NB4 (cell line): Measurements from ENCODE around the gene CTIF.

Experiments used
- DNase-seq: peaks from one replicate; pipeline ENCODE4 v3.0.0; 2010; ENCODE audit warnings: low read depth
- H3K4me3 ChIP-seq: one replicate; pipeline ENCODE4 v1.5.1; 2011; ENCODE audit warnings: mild to moderate bottlenecking, low read depth, low read length, moderate library complexity
- CTCF ChIP-seq: IDR thresholded peaks from one replicate; pipeline ENCODE4 v1.5.1; 2012; ENCODE audit warnings: low read depth, low read length
- MAX ChIP-seq: IDR thresholded peaks from 2 replicates; pipeline ENCODE4 v1.6.1; 2011; ENCODE audit warnings: low read depth, low read length
- MYC ChIP-seq: IDR thresholded peaks from 2 replicates; pipeline ENCODE4 v1.6.1; 2011; ENCODE audit warnings: low read depth, low read length
- POLR2A ChIP-seq: IDR thresholded peaks from 2 replicates; pipeline ENCODE4 v1.6.1; 2011; ENCODE audit warnings: mild to moderate bottlenecking; ENCODE audit not compliant: insufficient read length; ENCODE audit errors: extremely low read depth

CTIF gene

GRCh38 chr18:48804856-48805610 is 266.2 kb downstream of the CTIF start:
- H3K4me3 ChIP-seq: no peak overlapping the region
- TF ChIP-seq MAX (no peak), CTCF (no peak)
- DNase-seq: no peak

GRCh38 chr18:48805826-48806535 is 267.1 kb downstream of the CTIF start:
- DNase-seq: no peak
- no peak for TF ChIP-seq CTCF
- no peak for TF ChIP-seq MYC

GRCh38 chr18:48806551-48807261 is 267.9 kb downstream of the CTIF start:
- no peak for DNase-seq
- TF ChIP-seq MAX: no peak
- TF ChIP-seq CTCF: no peak
- no peak for TF ChIP-seq POLR2A
- no peak for TF ChIP-seq MYC

More at GRCh38 chr18:48805826-48806535, 267.1 kb downstream of the CTIF start:
- no peak overlapping the region for H3K4me3 ChIP-seq

GRCh38 chr18:48808476-48808875 is 269.6 kb downstream of the CTIF start:
- no peak for DNase-seq
- TF ChIP-seq CTCF: no peak
- no peak for TF ChIP-seq POLR2A
- no peak for TF ChIP-seq MYC
- TF ChIP-seq MAX: no peak
- no peak overlapping the region for H3K4me3 ChIP-seq

More at GRCh38 chr18:48806551-48807261, 267.9 kb downstream of the CTIF start:
- no peak overlapping the region for H3K4me3 ChIP-seq

GRCh38 chr18:48809365-48809764 is 270.5 kb downstream of the CTIF start:
- TF ChIP-seq MAX (no peak), POLR2A (no peak)
- no peak overlapping the region for H3K4me3 ChIP-seq
- no peak for DNase-seq

- TF ChIP-seq MYC (no peak), POLR2A (no peak), MAX (no peak), CTCF (no peak)
- DNase-seq: no peak
Measured at GRCh38 chr18:48810805-48811204, 272.0 kb downstream of the CTIF start.

More at GRCh38 chr18:48810805-48811204, 272.0 kb downstream of the CTIF start:
- no peak overlapping the region for H3K4me3 ChIP-seq
